ENCODE results near the gene USP20.
"Not testable (repeated sequence)": the region's sequence is repeated elsewhere in the genome, so short reads cannot be mapped to it uniquely, and the experiment has no call there.

USP20 gene

GRCh38 chr9:129835128-129835859 is at the start of gene USP20, which contains the start of gene C9orf78:
TSS of gene USP20 (plus strand) at chr9:129835458. CDS start at chr9:129852556, 17,098 bp downstream.
TSS of gene C9orf78 (minus strand) at chr9:129835275. CDS start at chr9:129835221, 54 bp downstream.
- no peak for FAIRE-seq

- FAIRE-seq, result no peak
Measured at GRCh38 chr9:129785866-129786265, 49.4 kb upstream of the USP20 start.

GRCh38 chr9:129786481-129786880 is 48.8 kb upstream of the USP20 start:
- no peak for FAIRE-seq

GRCh38 chr9:129794549-129794948 is 40.7 kb upstream of the USP20 start:
- FAIRE-seq, result no peak

- not testable (repeated sequence) for FAIRE-seq
Measured at GRCh38 chr9:129796029-129796428, 39.2 kb upstream of the USP20 start.

GRCh38 chr9:129798973-129799372 is 36.3 kb upstream of the USP20 start:
- FAIRE-seq, result no peak

GRCh38 chr9:129801504-129801903 is 33.8 kb upstream of the USP20 start:
- no peak for FAIRE-seq

GRCh38 chr9:129802833-129803675 is 32.2 kb upstream of the USP20 start, which contains the start of gene TOR1B:
TSS of gene TOR1B (plus strand) at chr9:129803184. CDS start at chr9:129803213, 29 bp downstream.
- no peak for FAIRE-seq

- FAIRE-seq, result no peak
Measured at GRCh38 chr9:129803676-129804060, 31.6 kb upstream of the USP20 start.

- no peak for FAIRE-seq
Measured at GRCh38 chr9:129806061-129806460, 29.2 kb upstream of the USP20 start.

- no peak for FAIRE-seq
Measured at GRCh38 chr9:129809346-129809745, 25.9 kb upstream of the USP20 start.

- FAIRE-seq, result no peak
Measured at GRCh38 chr9:129810116-129810515, 25.1 kb upstream of the USP20 start.

GRCh38 chr9:129810788-129811187 is 24.5 kb upstream of the USP20 start:
- FAIRE-seq, result no peak

- FAIRE-seq, result no peak
Measured at GRCh38 chr9:129811967-129812363, 23.3 kb upstream of the USP20 start.

- no peak for FAIRE-seq
Measured at GRCh38 chr9:129812385-129812784, 22.9 kb upstream of the USP20 start.

GRCh38 chr9:129813661-129814060 is 21.6 kb upstream of the USP20 start:
- no peak for FAIRE-seq

- no peak for FAIRE-seq
Measured at GRCh38 chr9:129814432-129815223, 20.6 kb upstream of the USP20 start.

GRCh38 chr9:129815278-129815677 is 20.0 kb upstream of the USP20 start:
- no peak for FAIRE-seq

- FAIRE-seq, result no peak
Measured at GRCh38 chr9:129816501-129817435, 18.5 kb upstream of the USP20 start.

GRCh38 chr9:129822898-129823541 is 12.2 kb upstream of the USP20 start:
- FAIRE-seq, result no peak

GRCh38 chr9:129823542-129823934 is 11.7 kb upstream of the USP20 start:
- FAIRE-seq, result no peak
